ENCODE results near the gene AOPEP.
A peak's percentile ranks its signal among the peaks of the same experiment; 100 is the strongest.

The AOPEP gene

GRCh38 chr9:95126739-95127138 is 400.2 kb downstream of the AOPEP start:
- in situ Hi-C loops (cut with HindIII; ENCODE audit: low pct_ligation_motif_present, low sequenced_read_pairs), result no loop called here
- H3K27ac ChIP-seq, result no peak overlapping the region
- no peak for TF ChIP-seq CTCF (IDR thresholded peaks at IDR 0.05; ENCODE audit: low read depth, low read length, missing control alignments)

GRCh38 chr9:95127249-95128176 is 401.0 kb downstream of the AOPEP start:
- no peaks in the 10 kb centered on the region for H3K36me3 ChIP-seq (replicated peaks)
- H3K27ac ChIP-seq, result no peak overlapping the region
- peak; percentile 99 for TF ChIP-seq CTCF (IDR thresholded peaks at IDR 0.05; ENCODE audit: low read depth, low read length, missing control alignments)
- H3K27me3 ChIP-seq (replicated peaks), result no peaks in the 10 kb centered on the region
- peak overlapping the region; percentile 55 for H3K4me3 ChIP-seq (ENCODE audit: low read depth, low read length)
- DNase-seq, result peak; percentile 74
- in situ Hi-C loops (cut with HindIII; ENCODE audit: low pct_ligation_motif_present, low sequenced_read_pairs), result no loop called here

More at GRCh38 chr9:95126739-95127138, 400.2 kb downstream of the AOPEP start:
- Histone ChIP-seq H3K27me3 (replicated peaks) (no peaks in the 10 kb centered on the region), H3K36me3 (replicated peaks) (no peaks in the 10 kb centered on the region), H3K4me3 (ENCODE audit: low read depth, low read length) (no peak overlapping the region)
- no peak for DNase-seq

GRCh38 chr9:95128177-95128524 is 401.7 kb downstream of the AOPEP start:
- Histone ChIP-seq H3K27ac (no peak overlapping the region), H3K4me3 (ENCODE audit: low read depth, low read length) (no peak overlapping the region), H3K27me3 (replicated peaks) (no peaks in the 10 kb centered on the region), H3K36me3 (replicated peaks) (no peaks in the 10 kb centered on the region)
- TF ChIP-seq CTCF (IDR thresholded peaks at IDR 0.05; ENCODE audit: low read depth, low read length, missing control alignments), result no peak
- in situ Hi-C loops (cut with HindIII; ENCODE audit: low pct_ligation_motif_present, low sequenced_read_pairs), result no loop called here
- DNase-seq, result no peak

GRCh38 chr9:95129476-95130291 is 403.2 kb downstream of the AOPEP start:
- TF ChIP-seq CTCF (IDR thresholded peaks at IDR 0.05; ENCODE audit: low read depth, low read length, missing control alignments), result no peak
- Histone ChIP-seq H3K27me3 (replicated peaks) (no peaks in the 10 kb centered on the region), H3K27ac (no peak overlapping the region), H3K4me3 (ENCODE audit: low read depth, low read length) (no peak overlapping the region), H3K36me3 (replicated peaks) (no peaks in the 10 kb centered on the region)
- DNase-seq, result no peak
- in situ Hi-C loops (cut with HindIII; ENCODE audit: low pct_ligation_motif_present, low sequenced_read_pairs), result no loop called here

- in situ Hi-C loops (cut with HindIII; ENCODE audit: low pct_ligation_motif_present, low sequenced_read_pairs), result no loop called here
- TF ChIP-seq CTCF (IDR thresholded peaks at IDR 0.05; ENCODE audit: low read depth, low read length, missing control alignments), result no peak
- H3K36me3 ChIP-seq (replicated peaks), result no peaks in the 10 kb centered on the region
These were observed 404.0 kb downstream of the AOPEP start for GRCh38 chr9:95130484-95130883.

More at GRCh38 chr9:95130484-95130883, 404.0 kb downstream of the AOPEP start:
- no peak overlapping the region for H3K4me3 ChIP-seq (ENCODE audit: low read depth, low read length)
- DNase-seq, result no peak
- H3K27me3 ChIP-seq (replicated peaks), result no peaks in the 10 kb centered on the region
- H3K27ac ChIP-seq, result no peak overlapping the region

Measured in brain microvascular endothelial cell (primary cell).